ENCODE measurements around the gene SLC35F4.

GRCh38 chr14:57699947-57700346 lies 165.9 kb downstream of the SLC35F4 start:
- TF ChIP-seq CTCF (IDR thresholded peaks at IDR 0.05; ENCODE audit: low read length) (no peak), EZH2 (optimal IDR thresholded peaks at IDR 0.05; ENCODE audit: low read depth, low read length) (no peak)

All from MM.1S (cell line).